C4-2B (cell line): ENCODE results near the gene TEX12.

Experiments
- CTCF ChIP-seq: fragments of 450-650 bp; conservative IDR thresholded peaks from 2 replicates; pipeline ENCODE4 v1.5.1; 2017; ENCODE audit warnings: mild to moderate bottlenecking
- ZFX ChIP-seq: fragments of 450-650 bp; IDR thresholded peaks from 2 replicates; pipeline ENCODE4 v1.6.1; 2017

- TF ChIP-seq CTCF (no peak), ZFX (no peak)
Observed at GRCh38 chr11:112128483-112129121, 38.6 kb upstream of the TEX12 start.
